ENCODE measurements around the gene TMA16. TPM values are rescaled to one million over a fixed set of nuclear protein-coding genes. Genes with fewer than 3 reads are reported as not detected.
"Not testable (repeated sequence)": the region's sequence is repeated elsewhere in the genome, so short reads cannot be mapped to it uniquely, and the experiment has no call there.

The TMA16 gene
- 10 to 100 TPM; 14.6 to 20.6 TPM for total RNA-seq
- long read RNA-seq, transcript TMA16-201 (7 exons, 1,978 nt) = major isoform, 13 of 20 reads
- long read RNA-seq, partial matches to known transcripts = 4 of 20 reads
- long read RNA-seq, other reads (novel, unspliced or antisense) = 2 of 20 reads

DNA sequence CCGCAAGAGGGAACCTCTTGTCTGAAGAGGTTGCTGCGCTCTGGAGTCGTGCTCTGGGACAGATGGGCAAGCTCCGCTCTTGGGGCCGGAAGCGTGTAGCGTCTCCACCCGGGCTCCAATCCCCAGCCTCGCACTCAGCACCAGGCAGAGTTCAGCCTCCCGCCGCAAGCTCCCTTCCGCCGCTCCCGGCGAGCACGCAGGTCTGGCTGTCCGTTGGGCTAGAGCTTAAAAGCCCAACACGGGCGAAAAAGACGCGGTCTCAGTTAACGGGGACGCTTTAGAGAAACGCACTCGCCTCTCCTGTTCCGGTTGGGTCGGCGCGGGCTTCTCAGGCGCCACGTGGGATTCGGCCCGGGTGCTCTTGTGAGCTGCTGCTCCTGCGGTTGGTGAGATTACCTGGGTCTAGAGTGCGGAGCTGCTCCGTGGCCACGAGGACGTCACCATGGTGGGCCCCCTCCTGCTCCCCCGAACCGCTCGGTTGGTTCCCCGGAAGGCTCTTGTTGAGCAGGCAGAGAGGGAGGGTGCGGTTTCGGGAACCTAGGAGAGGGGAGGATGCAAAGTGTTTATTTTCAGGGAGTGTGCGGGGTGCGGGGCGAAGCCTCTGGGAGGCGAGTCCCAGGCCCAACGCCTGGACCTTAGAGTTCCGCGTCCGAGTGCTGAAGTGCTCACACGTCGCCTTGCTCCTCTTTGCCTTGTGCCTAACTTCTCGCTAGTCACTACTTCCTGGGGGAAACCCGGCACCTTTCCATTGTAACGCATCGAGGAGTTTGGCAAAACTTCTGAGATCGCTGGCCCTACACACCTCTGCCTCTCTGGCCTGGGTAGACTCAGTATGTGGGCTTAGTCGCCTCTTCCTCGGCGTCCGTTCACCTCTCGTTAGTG lies at the start of gene TMA16:
Gene TMA16, plus strand, starts transcription at position 331 of the 882 bp plus-strand sequence. Its CDS starts 112 bp downstream, at position 443.
- peak; percentile 84 to 87 for DNase-seq
- intact Hi-C loops (cut with DNase I, micrococcal nuclease) = no loop called here
- peak; percentile 88 for ATAC-seq

GRCh38 chr4:163447023-163447422 lies 47.5 kb upstream of the TMA16 start:
- intact Hi-C loops (cut with DNase I, micrococcal nuclease); DNase-seq; ATAC-seq: not testable (repeated sequence)

DNA sequence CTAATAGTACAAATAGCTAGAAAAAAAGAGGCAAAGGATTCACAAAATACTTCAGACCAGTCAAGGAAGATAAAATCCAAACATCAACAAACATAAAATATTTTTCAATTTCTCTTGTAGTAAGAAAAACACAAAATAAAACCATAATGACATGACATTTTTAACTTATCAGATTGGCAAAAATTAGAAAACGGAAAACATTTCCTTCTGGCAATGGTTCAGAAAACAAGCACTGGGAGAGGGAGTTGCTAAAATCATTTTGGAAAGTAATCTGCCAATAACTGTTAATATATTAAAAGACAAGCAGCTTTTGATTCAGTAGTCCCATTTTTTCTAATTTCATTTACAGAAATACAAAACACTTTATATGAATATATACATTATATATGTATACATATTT lies 47.0 kb upstream of the TMA16 start:
- no peak for ATAC-seq

DNA sequence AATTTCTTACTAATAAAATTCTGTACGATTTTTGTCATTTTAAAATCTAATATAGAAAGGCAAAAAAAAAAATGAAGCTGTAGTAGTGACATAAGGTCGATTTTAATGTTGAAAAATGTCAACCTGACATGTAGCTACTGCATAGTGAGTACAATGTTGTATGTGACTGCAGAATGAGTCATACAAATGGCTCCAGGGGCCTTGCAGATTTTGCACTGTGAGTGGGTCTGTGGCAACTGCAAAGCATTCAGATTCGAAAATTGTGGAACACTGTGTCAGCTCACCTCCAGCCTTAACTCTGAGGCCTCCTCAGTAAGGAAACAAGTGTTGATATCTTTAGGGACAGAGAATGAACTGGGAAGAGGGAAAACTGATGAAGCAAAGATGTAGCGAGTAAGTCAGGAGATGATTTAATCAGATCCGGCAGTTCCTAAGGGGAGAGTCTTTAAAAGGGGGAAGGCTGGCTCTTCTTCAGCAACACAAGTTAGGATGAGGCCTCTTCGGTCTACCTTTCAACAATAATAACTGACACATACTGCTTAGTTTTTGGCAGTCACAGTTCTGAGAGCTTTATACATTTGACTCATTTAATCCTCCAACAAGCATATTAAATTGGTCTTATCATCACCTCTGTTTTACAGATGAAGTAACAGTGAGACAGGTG lies 45.8 kb upstream of the TMA16 start:
- intact Hi-C loops (cut with DNase I, micrococcal nuclease) = no loop called here
- no peak for DNase-seq
- ATAC-seq = no peak

More for the DNA sequence above, 47.0 kb upstream of the TMA16 start:
- intact Hi-C loops (cut with DNase I, micrococcal nuclease) = no loop called here
- DNase-seq = no peak

- ATAC-seq = no peak
- intact Hi-C loops (cut with DNase I, micrococcal nuclease) = no loop called here
- DNase-seq = no peak
Measured at GRCh38 chr4:163462556-163462955, 31.9 kb upstream of the TMA16 start.

DNA sequence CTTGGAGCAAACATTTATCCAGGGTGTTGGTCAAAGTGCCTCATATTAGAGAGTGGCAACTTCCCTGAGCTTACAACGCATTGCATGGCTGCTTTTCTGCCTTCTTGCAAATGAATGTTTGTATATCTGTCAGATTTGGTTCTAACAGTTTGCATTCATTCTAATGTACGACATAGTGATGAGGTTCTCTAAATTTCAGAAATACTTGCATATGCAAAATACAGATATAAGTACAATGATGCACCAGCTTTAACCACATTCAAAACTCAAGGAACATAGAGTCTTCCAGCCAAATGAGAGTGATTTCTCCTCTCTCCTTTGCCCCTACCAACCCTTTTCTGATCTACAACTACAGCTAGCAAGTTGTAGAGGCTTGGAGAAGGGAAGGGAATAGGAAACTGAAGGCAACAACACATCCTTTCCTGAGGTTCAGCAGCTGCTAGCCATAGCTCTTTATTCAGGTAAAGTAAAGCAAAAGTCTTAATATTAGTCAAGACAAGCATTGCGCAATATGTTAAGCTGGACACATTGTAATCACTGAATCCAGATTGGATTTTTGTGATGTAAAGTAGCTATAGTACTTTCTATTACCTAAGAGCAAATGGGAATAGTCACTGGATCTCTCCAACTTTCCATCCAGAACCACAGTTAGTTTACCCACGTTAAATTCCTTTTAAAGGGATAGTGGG lies 27.3 kb upstream of the TMA16 start:
- no peak for DNase-seq
- no peak for ATAC-seq
- intact Hi-C loops (cut with DNase I, micrococcal nuclease) = no loop called here

GRCh38 chr4:163470391-163470790 lies 24.1 kb upstream of the TMA16 start:
- intact Hi-C loops (cut with DNase I, micrococcal nuclease) = no loop called here
- DNase-seq = no peak
- ATAC-seq = no peak

- ATAC-seq = no peak
Measured at GRCh38 chr4:163473130-163473529, 21.4 kb upstream of the TMA16 start.

GRCh38 chr4:163473576-163473975 lies 20.9 kb upstream of the TMA16 start, which contains the start of gene TKTL2:
TKTL2 (minus strand) TSS chr4:163473754; CDS start chr4:163473734, 20 bp downstream.
- intact Hi-C loops (cut with DNase I, micrococcal nuclease) = no loop called here
- ATAC-seq (no peak), DNase-seq (no peak)

More at GRCh38 chr4:163473130-163473529, 21.4 kb upstream of the TMA16 start:
- intact Hi-C loops (cut with DNase I, micrococcal nuclease) = no loop called here
- DNase-seq = no peak

- ATAC-seq (no peak), DNase-seq (no peak)
- intact Hi-C loops (cut with DNase I, micrococcal nuclease) = no loop called here
Measured at GRCh38 chr4:163474027-163474426, 20.5 kb upstream of the TMA16 start.

DNA sequence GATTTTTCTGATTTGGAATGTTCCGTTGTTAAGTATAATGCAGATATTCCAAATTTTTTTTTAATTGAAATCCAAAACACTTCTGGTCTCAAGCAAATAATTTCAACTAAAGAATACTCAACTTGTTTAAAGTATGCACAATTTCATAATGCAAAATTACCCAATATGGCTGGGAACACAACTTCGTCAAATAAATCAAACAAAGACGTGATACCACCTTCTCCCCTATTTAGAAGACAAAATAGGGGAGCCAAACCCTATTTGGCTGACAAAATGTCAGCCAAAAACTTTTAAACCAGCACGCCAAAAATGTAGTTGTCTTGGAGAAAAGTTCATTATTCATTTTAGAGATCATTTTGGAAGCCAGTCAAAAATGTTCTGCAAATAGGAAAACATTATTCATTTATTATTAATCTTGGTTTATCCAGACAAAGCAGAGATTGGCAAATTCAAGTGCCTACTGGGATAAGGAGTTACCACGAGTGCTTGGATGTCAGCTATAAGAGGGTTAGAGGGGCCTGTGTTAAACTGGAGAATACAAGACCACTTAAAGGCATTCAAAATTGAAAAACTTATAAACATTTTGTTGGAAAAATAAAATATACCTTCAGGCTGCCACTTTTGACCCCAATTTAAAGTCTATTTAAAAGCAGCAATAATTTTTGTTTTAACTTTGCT lies 17.6 kb upstream of the TMA16 start:
- intact Hi-C loops (cut with DNase I, micrococcal nuclease) = no loop called here
- ATAC-seq = no peak
- DNase-seq = no peak

DNA sequence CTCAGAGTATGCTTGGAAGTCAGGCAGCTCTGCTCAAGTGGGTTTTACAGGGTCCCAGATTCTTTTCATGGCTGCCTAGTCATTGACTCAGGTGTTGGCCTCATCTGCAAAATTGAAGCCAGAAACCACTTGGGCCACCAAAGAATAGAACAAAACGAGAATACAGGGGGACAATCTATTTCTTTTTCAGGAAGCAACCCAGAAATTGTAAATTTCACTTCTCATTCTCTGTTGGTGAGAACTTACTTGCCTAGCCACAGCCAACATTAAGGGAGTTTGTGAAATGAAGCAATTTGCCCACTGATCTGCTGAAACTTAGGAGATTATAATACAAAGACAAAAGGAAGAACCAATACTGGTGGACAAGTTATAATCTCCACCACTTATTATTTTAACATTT lies 12.3 kb upstream of the TMA16 start:
- intact Hi-C loops (cut with DNase I, micrococcal nuclease) = loop anchor here in 1 of 2 donors (10.0 kb wide), 1 partner anchor 63 kb away; no protein-coding TSS in a partner anchor
- DNase-seq (no peak), ATAC-seq (no peak)

DNA sequence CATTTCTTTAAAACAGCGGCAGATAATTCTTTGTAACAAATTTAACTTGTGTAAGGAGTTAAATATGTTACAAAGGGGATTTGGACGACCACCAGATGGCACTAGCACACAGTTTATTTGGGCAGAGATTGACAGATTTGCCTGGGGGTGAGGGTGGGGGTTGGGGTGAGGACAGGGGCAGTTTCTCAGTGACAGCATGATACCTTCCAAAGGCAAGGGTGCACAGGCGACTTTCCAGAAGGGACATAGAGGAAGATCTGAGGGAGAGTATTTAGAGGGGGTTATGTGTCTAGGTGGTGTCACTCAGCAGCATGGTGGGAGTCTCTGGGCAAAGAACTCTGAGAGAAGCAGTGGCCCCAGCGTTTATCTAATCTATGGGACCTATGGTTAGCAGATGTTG lies 9.6 kb upstream of the TMA16 start:
- intact Hi-C loops (cut with DNase I, micrococcal nuclease) = loop anchor here in 1 of 2 donors (10.0 kb wide), 1 partner anchor 60 kb away; no protein-coding TSS in a partner anchor
- peak in 1 of 2 donors; percentile 58 for DNase-seq
- ATAC-seq = no peak

DNA sequence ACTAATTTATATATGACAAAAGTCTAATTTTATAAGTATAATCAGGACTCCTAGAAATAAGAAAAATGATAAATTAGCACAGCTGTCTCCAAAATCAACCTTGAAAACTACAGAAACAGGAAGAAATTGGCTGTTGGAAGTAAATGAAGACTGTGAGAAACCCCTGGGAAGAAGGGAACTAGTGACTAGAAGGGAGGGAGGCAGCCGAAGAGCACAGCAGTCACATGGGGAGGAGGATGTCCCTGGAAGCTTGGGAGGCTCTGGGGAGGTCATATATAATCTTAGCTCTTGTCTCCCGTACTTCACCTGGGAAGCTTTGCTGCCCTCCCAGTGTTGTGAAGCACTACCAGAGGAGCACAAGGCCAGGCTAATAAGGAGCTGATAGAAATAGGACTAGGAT lies 8.9 kb upstream of the TMA16 start:
- no peak for DNase-seq
- intact Hi-C loops (cut with DNase I, micrococcal nuclease) = loop anchor here in 1 of 2 donors (10.0 kb wide), 1 partner anchor 59 kb away; no protein-coding TSS in a partner anchor

GRCh38 chr4:163486321-163486720 lies 8.2 kb upstream of the TMA16 start:
- DNase-seq (no peak), ATAC-seq (no peak)
- intact Hi-C loops (cut with DNase I, micrococcal nuclease) = loop anchor here in 1 of 2 donors (10.0 kb wide), 1 partner anchor 58 kb away; no protein-coding TSS in a partner anchor

More for the DNA sequence above, 8.9 kb upstream of the TMA16 start:
- no peak for ATAC-seq

DNA sequence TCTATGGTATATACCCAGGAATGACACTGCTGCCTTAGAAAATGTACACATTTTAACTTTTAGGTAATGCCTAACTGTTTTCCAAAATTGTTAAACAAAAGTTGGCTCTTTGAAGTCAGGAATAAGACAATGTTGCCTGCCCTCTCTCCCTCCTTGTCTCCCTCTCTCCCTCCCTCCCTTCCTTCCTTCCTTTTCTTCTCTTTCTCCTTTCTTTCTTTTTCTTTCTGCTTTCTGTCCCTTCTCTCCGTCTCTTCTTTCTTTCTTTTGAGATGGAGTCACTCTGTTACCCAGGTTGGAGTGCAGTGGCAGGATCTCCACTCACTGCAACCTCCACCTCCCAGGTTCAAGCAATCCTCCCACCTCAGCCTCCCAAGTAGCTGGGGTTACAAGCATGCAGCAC lies 4.6 kb upstream of the TMA16 start:
- ATAC-seq (no peak), DNase-seq (no peak)
- intact Hi-C loops (cut with DNase I, micrococcal nuclease) = loop anchor here in 1 of 2 donors (10.0 kb wide), 1 partner anchor 55 kb away; no protein-coding TSS in a partner anchor

- intact Hi-C loops (cut with DNase I, micrococcal nuclease) = no loop called here
- ATAC-seq = no peak
- no peak for DNase-seq
Measured at GRCh38 chr4:163492951-163493504, 1.5 kb upstream of the TMA16 start.

Measured in left colon (tissue), 2 donors.